ENCODE measurements around the gene JAG2. TPM values are rescaled to one million over a fixed set of nuclear protein-coding genes. Genes with fewer than 3 reads are reported as not detected.

The JAG2 gene
- total RNA-seq, 6 experiments from 2014 or later, result 1.1 to 3.5 (median 1.2) TPM

- DNase-seq (no peak), ATAC-seq (no peak)
- H3K27me3 ChIP-seq, result no peaks in the 10 kb centered on the region
- WGBS (ENCODE audit: insufficient coverage, low coverage, low lambda C conversion rate, missing lambda C conversion rate), result 81% methylated on average over 8 of the region's 8 CpGs
- no peak overlapping the region for H3K4me3 ChIP-seq
- intact Hi-C loops (cut with DNase I), result loop anchor here in 1 of 2 donors (10.0 kb wide), 2 partner anchors 186 to 256 kb away; no protein-coding TSS in a partner anchor
- H3K9me3 ChIP-seq, result no peaks in the 10 kb centered on the region
- TF ChIP-seq CTCF (IDR thresholded peaks at IDR 0.05) (no peak), POLR2A (IDR thresholded peaks at IDR 0.05) (no peak)
- no peak overlapping the region for H3K27ac ChIP-seq
- no peaks in the 10 kb centered on the region for H3K4me1 ChIP-seq
- H3K36me3 ChIP-seq, result no peaks in the 10 kb centered on the region
These were observed 70.3 kb downstream of the JAG2 start for GRCh38 chr14:105098316-105098715.

GRCh38 chr14:105097794-105098127 lies 70.8 kb downstream of the JAG2 start:
- no CpG with 5 or more reads among the region's 7 CpGs for WGBS (ENCODE audit: insufficient coverage, low coverage, low lambda C conversion rate, missing lambda C conversion rate)

GRCh38 chr14:105096206-105096875 lies 72.2 kb downstream of the JAG2 start:
- TF ChIP-seq CTCF (IDR thresholded peaks at IDR 0.05), result no peak
- no peak for TF ChIP-seq POLR2A (IDR thresholded peaks at IDR 0.05)
- ATAC-seq (no peak), DNase-seq (no peak)
- H3K27ac ChIP-seq, result no peak overlapping the region
- no peaks in the 10 kb centered on the region for H3K36me3 ChIP-seq
- WGBS (ENCODE audit: insufficient coverage, low coverage, low lambda C conversion rate, missing lambda C conversion rate), result 80% methylated on average over 1 of the region's 15 CpGs
- H3K27me3 ChIP-seq, result no peaks in the 10 kb centered on the region
- no peak overlapping the region for H3K4me3 ChIP-seq
- peaks cover 0 to 16% (median 7%) of the 10 kb centered on the region in 4 donors for H3K4me1 ChIP-seq
- intact Hi-C loops (cut with DNase I), result loop anchor here in 1 of 2 donors (10.0 kb wide), 2 partner anchors 188 to 258 kb away; no protein-coding TSS in a partner anchor
- H3K9me3 ChIP-seq, result no peaks in the 10 kb centered on the region

More at GRCh38 chr14:105097794-105098127, 70.8 kb downstream of the JAG2 start:
- no peaks in the 10 kb centered on the region for H3K9me3 ChIP-seq
- H3K4me1 ChIP-seq, result peaks cover 0 to 3% (median 1%) of the 10 kb centered on the region in 4 donors
- no peak for ATAC-seq
- H3K27ac ChIP-seq, result no peak overlapping the region
- H3K4me3 ChIP-seq, result no peak overlapping the region
- DNase-seq, result no peak
- TF ChIP-seq POLR2A (IDR thresholded peaks at IDR 0.05) (no peak), CTCF (IDR thresholded peaks at IDR 0.05) (no peak)
- no peaks in the 10 kb centered on the region for H3K27me3 ChIP-seq
- H3K36me3 ChIP-seq, result no peaks in the 10 kb centered on the region
- intact Hi-C loops (cut with DNase I), result loop anchor here in 1 of 2 donors (10.0 kb wide), 2 partner anchors 187 to 257 kb away; no protein-coding TSS in a partner anchor

GRCh38 chr14:105095236-105095805 lies 73.3 kb downstream of the JAG2 start:
- TF ChIP-seq POLR2A (IDR thresholded peaks at IDR 0.05) (no peak), CTCF (IDR thresholded peaks at IDR 0.05) (no peak)
- Histone ChIP-seq H3K27ac (no peak overlapping the region), H3K4me3 (no peak overlapping the region), H3K4me1 (peaks cover 0 to 25% (median 16%) of the 10 kb centered on the region in 4 donors), H3K36me3 (no peaks in the 10 kb centered on the region), H3K27me3 (no peaks in the 10 kb centered on the region), H3K9me3 (no peaks in the 10 kb centered on the region)
- DNase-seq (no peak), ATAC-seq (no peak)
- WGBS (ENCODE audit: insufficient coverage, low coverage, low lambda C conversion rate, missing lambda C conversion rate), result 100% methylated on average over 1 of the region's 7 CpGs
- intact Hi-C loops (cut with DNase I), result loop anchor here in 1 of 2 donors (10.0 kb wide), 2 partner anchors 189 to 259 kb away; no protein-coding TSS in a partner anchor
